Raji (cell line): ENCODE data around the gene EIF4A3.

Source experiments
- POLR2A ChIP-seq: IDR thresholded peaks from 2 replicates; pipeline ENCODE4 v1.6.1; 2011; ENCODE audit warnings: low read depth, low read length, control low read depth; ENCODE audit not compliant: insufficient read depth

EIF4A3 gene

GRCh38 chr17:80182118-80182844 lies 35.4 kb upstream of the EIF4A3 start:
- TF ChIP-seq POLR2A: no peak

- no peak for TF ChIP-seq POLR2A
Observed at GRCh38 chr17:80181431-80181830, 34.5 kb upstream of the EIF4A3 start.

GRCh38 chr17:80180192-80180591 lies 33.3 kb upstream of the EIF4A3 start:
- TF ChIP-seq POLR2A: no peak

- TF ChIP-seq POLR2A: no peak
Observed at GRCh38 chr17:80177986-80178595, 31.2 kb upstream of the EIF4A3 start.

GRCh38 chr17:80176757-80177156 lies 29.8 kb upstream of the EIF4A3 start:
- TF ChIP-seq POLR2A: no peak

GRCh38 chr17:80173916-80174315 lies 27.0 kb upstream of the EIF4A3 start:
- no peak for TF ChIP-seq POLR2A

DNA sequence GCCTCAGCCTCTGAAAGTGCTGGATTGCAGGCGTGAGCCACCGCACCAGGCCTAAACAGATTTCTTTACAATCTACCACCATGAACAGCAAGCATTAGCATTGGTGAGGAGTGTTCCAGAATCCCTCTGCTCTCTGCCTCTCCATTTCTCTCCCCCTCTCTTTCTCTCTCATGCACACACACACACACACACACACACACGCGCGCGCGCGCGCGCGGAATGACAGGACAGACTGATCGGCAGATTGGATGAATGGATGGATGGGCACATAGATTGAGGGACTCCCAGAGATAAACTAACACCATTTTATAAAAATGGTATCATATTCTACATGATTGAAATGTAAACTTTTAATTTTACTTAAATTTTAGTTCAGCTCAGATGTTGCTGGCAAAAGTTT lies 26.2 kb upstream of the EIF4A3 start:
- TF ChIP-seq POLR2A: no peak

GRCh38 chr17:80171681-80172080 lies 24.8 kb upstream of the EIF4A3 start:
- TF ChIP-seq POLR2A: no peak

- TF ChIP-seq POLR2A: no peak
Observed at GRCh38 chr17:80169784-80170500, 23.0 kb upstream of the EIF4A3 start, which contains the start of gene CARD14. Gene CARD14, plus strand, starts transcription at chr17:80170030. Its CDS starts 11,409 bp downstream, at chr17:80181439.

GRCh38 chr17:80169107-80169506 lies 22.2 kb upstream of the EIF4A3 start:
- TF ChIP-seq POLR2A: no peak

DNA sequence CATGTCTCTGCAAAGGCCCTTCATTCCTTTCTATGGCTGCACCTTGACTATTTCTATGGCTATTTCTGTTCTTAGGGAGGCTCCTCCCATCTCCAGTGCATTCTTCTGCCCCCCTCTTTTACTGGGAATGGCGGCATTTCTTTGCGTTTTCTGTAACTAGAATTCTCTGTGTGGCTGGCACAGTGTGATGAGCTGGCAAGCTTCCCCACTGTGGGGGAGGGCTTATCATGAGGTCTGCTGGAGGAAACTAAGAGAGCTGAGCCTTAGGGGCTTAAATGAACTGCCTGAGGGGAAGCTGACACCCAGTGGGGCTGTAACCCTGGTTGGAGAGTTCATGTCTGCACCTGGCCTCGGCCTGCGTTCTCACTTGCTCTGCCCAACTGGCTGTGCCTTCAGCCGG lies 21.4 kb upstream of the EIF4A3 start:
- TF ChIP-seq POLR2A: no peak

DNA sequence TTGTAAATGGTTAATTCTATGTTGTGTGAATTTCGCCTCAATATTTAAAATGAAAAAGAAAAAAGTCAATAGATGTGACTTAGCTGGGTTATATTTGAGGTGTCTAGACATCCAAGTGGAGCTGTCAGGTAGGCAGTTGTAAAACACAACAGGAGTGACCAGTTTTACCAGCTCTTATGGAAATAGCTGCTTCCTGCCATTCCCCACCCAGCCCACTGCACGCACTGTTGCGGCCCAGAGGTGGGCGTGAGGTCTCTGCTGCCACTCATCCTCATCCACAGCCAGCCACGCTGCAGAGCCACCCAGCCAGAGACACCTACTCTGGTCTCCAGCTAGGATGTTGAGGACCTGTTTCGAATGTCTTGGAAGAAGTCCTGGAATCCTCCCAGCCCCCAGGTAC lies 19.5 kb upstream of the EIF4A3 start:
- no peak for TF ChIP-seq POLR2A

- TF ChIP-seq POLR2A: no peak
Observed at GRCh38 chr17:80164185-80164584, 17.3 kb upstream of the EIF4A3 start.

DNA sequence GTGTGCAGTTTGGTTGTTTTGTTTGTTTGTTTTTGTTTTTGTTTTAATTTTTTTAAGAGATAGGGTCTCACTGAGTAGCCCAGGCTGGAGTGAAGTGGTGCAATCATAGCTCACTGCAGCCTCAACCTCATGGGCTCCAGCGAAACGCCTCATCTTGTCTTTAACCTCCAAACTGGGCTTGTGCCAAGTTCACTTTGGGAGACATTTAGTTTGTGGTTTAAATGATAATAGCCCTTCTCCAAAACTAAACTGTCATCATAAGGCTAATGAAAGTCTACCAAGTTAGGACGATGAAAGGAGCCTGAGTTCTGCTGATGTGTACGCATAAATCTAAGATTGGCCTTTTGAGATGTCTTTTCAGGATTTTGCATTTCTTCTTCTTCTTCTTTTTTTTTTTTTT lies 16.4 kb upstream of the EIF4A3 start:
- no peak for TF ChIP-seq POLR2A

DNA sequence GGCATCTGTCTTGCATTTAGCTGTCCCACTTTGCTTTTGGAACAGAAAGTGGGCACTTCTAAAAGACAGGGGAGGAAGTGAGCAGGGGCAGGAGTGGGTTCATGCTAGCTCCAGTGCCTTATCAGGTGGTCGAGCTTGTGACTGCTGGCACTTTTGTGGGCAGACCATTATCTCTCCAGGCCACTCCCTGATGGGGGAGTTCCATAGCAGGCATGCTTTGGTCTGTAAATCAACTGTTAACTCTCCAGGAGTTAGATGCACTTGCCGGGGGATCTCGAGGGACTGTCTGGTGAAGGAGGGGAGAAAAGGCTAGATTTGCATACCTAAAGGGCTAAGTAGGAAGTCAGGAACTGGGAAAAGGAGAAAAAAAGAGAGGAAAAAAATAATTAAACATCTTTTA lies 13.6 kb upstream of the EIF4A3 start:
- no peak for TF ChIP-seq POLR2A

DNA sequence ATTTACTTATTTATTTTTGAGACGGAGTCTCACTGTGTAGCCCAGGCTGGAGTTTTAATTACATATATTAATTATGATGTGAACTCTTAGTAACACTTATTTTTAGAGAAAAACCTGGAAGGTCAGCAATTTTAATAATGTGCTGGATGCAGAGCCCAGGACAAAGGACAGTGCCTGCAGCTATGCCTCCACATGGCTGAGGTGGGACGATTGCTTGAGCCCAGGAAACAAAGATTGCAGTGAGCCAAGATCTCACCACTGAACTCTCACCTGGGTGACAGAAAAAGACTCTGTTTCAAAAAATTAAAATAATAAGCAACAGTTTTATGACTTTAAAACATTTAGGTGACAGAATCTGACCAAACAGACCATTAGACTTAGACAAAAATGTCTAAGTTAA lies 11.9 kb upstream of the EIF4A3 start:
- TF ChIP-seq POLR2A: no peak

DNA sequence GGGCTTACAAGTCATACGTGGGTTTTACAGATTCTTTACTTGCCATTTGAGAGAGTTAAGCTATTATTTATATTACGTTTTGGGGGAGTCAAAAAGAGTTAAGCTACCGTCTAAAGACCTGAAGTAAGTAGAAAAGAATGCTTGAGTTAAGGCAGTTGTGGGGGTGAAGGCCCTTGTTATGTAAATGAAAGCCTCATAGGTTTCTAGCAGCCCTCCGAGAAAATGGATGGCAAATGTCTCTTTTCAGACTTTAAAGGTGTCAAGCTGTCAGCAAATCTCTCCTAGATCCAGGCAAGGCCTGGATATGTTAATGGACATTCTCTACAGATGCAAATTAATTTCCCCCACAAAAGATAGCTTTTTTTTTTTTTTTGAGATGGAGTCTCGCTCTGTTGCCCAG lies 7.2 kb upstream of the EIF4A3 start:
- TF ChIP-seq POLR2A: no peak

DNA sequence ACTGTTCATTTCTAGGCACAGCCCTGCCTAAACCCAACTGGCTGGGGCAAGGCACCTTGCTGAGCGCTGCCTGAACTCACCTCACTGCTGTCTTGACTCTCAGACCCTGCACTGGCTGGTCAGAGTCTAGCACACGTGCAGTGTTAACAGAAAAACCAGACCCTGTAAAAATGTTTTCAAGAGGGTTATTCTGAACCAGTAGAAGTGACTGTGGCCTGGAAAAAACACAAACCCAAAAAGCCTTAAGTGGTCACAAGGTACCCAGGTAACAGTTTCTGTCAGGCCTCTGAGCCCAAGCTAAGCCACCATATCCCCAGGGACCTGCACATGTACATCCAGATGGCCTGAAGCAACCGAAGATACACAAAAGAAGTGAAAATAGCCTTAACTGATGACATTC lies 6.1 kb upstream of the EIF4A3 start:
- TF ChIP-seq POLR2A: no peak
